ENCODE data around the gene SH3PXD2A. TPM values are rescaled to one million over a fixed set of nuclear protein-coding genes. Genes with fewer than 3 reads are reported as not detected.

SH3PXD2A gene
- polyA plus RNA-seq, 4 donors = 2.2 to 28.3 (median 8.7) TPM

DNA sequence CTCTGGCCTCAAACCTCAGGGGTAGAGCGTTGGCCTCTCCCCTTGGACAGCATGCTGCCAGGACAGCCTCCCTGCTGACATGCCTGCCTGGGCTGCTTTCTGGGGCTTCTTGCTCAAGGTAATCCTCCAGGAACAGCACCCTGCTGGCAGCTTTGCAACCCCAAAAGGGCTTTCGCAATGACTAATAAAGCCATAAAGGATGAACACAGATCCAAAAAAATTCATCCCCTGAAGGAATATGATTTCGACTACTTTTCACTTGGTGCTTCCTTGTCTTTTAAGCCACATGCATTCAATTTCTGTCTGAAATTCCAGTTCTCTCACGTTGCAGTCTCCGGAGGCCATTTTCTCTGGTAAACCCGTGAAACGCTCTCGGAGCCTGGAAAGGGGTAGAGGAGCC, 15.1 kb upstream of the SH3PXD2A start:
- Histone ChIP-seq H3K9me3 (ENCODE audit: control insufficient read depth in 2 of 2, insufficient read depth in 1 of 2, low read depth in 1 of 2, low read length in 1 of 2) (peaks cover 0 to 8% of the 10 kb centered on the region in 2 donors), H3K4me3 (ENCODE audit: low read depth in 1 of 3, low read length in 3 of 3) (no peak overlapping the region), H3K27ac (ENCODE audit: low read depth in 1 of 3, low read length in 2 of 3) (no peak overlapping the region), H3K36me3 (ENCODE audit: control insufficient read depth in 3 of 3, insufficient read depth in 2 of 3, low read depth in 1 of 3, low read length in 3 of 3) (peaks cover 0 to 16% (median 2%) of the 10 kb centered on the region in 3 donors), H3K27me3 (ENCODE audit: control insufficient read depth in 3 of 3, insufficient read depth in 3 of 3, low read length in 3 of 3) (no peaks in the 10 kb centered on the region), H3K4me1 (ENCODE audit: control insufficient read depth in 3 of 3, insufficient read depth in 2 of 3, low read depth in 1 of 3, low read length in 2 of 3) (no peaks in the 10 kb centered on the region)
- FAIRE-seq (no peak), DNase-seq (no peak)
- 79 to 84% (median 84%) methylated on average over 8 of the region's 8 CpGs for WGBS, 3 donors

DNA sequence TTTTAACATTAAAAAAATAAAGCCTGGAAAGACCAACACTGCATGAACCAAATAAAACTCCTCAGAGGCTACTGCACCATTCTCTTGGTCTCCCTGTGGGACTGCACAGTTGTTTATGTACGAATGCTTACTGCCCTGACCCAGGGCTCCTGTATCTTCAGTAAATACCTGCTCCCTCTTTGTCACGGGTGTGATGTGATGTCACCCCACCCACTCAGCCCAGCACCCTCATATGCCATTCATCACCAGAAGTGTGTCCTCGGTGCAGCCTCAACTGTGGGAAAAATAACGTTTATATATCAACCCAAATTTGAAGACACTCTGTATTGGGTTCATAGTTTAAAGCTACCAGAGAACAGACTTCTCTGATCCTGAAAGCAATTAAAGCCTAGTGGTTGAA, 14.0 kb upstream of the SH3PXD2A start:
- peaks cover 0 to 16% of the 10 kb centered on the region in 2 donors for H3K9me3 ChIP-seq (ENCODE audit: control insufficient read depth in 2 of 2, insufficient read depth in 1 of 2, low read depth in 1 of 2, low read length in 1 of 2)
- no peak for FAIRE-seq
- no peak overlapping the region for H3K27ac ChIP-seq (ENCODE audit: low read depth in 1 of 3, low read length in 2 of 3)
- no peak for DNase-seq
- peaks cover 0 to 16% (median 2%) of the 10 kb centered on the region in 3 donors for H3K36me3 ChIP-seq (ENCODE audit: control insufficient read depth in 3 of 3, insufficient read depth in 2 of 3, low read depth in 1 of 3, low read length in 3 of 3)
- no peaks in the 10 kb centered on the region for H3K27me3 ChIP-seq (ENCODE audit: control insufficient read depth in 3 of 3, insufficient read depth in 3 of 3, low read length in 3 of 3)
- no peak overlapping the region for H3K4me3 ChIP-seq (ENCODE audit: low read depth in 1 of 3, low read length in 3 of 3)
- no peaks in the 10 kb centered on the region for H3K4me1 ChIP-seq (ENCODE audit: control insufficient read depth in 3 of 3, insufficient read depth in 2 of 3, low read depth in 1 of 3, low read length in 2 of 3)
- 60 to 69% (median 61%) methylated on average over 4 of the region's 4 CpGs for WGBS, 3 donors

DNA sequence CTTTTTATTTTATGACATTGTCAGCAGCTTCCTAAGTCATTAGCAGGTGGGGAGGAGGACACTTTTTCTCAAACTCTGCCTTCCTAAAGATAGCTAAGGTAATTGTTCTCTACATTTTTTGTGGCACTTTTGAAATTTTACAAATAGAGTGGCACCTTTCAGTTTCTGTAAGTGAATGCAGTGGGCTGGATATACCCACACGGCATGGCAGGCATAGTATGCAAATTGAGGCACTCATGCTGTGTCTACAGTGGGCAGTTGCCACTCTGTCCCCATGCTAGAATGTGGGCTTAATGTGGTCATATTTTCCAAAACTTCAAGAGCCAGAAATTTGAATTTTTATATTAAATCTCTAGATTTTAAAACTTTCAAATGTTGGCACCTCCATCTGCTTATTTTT, 12.8 kb upstream of the SH3PXD2A start:
- Histone ChIP-seq H3K27me3 (ENCODE audit: control insufficient read depth in 3 of 3, insufficient read depth in 3 of 3, low read length in 3 of 3) (no peaks in the 10 kb centered on the region), H3K4me1 (ENCODE audit: control insufficient read depth in 3 of 3, insufficient read depth in 2 of 3, low read depth in 1 of 3, low read length in 2 of 3) (no peaks in the 10 kb centered on the region), H3K36me3 (ENCODE audit: control insufficient read depth in 3 of 3, insufficient read depth in 2 of 3, low read depth in 1 of 3, low read length in 3 of 3) (peaks cover 0 to 12% (median under 1%) of the 10 kb centered on the region in 3 donors), H3K9me3 (ENCODE audit: control insufficient read depth in 2 of 2, insufficient read depth in 1 of 2, low read depth in 1 of 2, low read length in 1 of 2) (peaks cover 0 to 16% of the 10 kb centered on the region in 2 donors), H3K27ac (ENCODE audit: low read depth in 1 of 3, low read length in 2 of 3) (no peak overlapping the region), H3K4me3 (ENCODE audit: low read depth in 1 of 3, low read length in 3 of 3) (no peak overlapping the region)
- DNase-seq (no peak), FAIRE-seq (no peak)
- 61 to 81% (median 70%) methylated on average over 1 of the region's 1 CpG for WGBS, 3 donors

- FAIRE-seq (no peak), DNase-seq (no peak)
- Histone ChIP-seq H3K4me1 (ENCODE audit: control insufficient read depth in 3 of 3, insufficient read depth in 2 of 3, low read depth in 1 of 3, low read length in 2 of 3) (peaks cover 0 to 5% (median 0%) of the 10 kb centered on the region in 3 donors), H3K27me3 (ENCODE audit: control insufficient read depth in 3 of 3, insufficient read depth in 3 of 3, low read length in 3 of 3) (no peaks in the 10 kb centered on the region), H3K4me3 (ENCODE audit: low read depth in 1 of 3, low read length in 3 of 3) (no peak overlapping the region), H3K9me3 (ENCODE audit: control insufficient read depth in 2 of 2, insufficient read depth in 1 of 2, low read depth in 1 of 2, low read length in 1 of 2) (peaks cover 0 to 16% of the 10 kb centered on the region in 2 donors), H3K27ac (ENCODE audit: low read depth in 1 of 3, low read length in 2 of 3) (no peak overlapping the region), H3K36me3 (ENCODE audit: control insufficient read depth in 3 of 3, insufficient read depth in 2 of 3, low read depth in 1 of 3, low read length in 3 of 3) (no peaks in the 10 kb centered on the region)
- 86 to 94% (median 89%) methylated on average over 1 of the region's 1 CpG for WGBS, 3 donors
These were observed 6.1 kb upstream of the SH3PXD2A start for GRCh38 chr10:103861505-103861904.

DNA sequence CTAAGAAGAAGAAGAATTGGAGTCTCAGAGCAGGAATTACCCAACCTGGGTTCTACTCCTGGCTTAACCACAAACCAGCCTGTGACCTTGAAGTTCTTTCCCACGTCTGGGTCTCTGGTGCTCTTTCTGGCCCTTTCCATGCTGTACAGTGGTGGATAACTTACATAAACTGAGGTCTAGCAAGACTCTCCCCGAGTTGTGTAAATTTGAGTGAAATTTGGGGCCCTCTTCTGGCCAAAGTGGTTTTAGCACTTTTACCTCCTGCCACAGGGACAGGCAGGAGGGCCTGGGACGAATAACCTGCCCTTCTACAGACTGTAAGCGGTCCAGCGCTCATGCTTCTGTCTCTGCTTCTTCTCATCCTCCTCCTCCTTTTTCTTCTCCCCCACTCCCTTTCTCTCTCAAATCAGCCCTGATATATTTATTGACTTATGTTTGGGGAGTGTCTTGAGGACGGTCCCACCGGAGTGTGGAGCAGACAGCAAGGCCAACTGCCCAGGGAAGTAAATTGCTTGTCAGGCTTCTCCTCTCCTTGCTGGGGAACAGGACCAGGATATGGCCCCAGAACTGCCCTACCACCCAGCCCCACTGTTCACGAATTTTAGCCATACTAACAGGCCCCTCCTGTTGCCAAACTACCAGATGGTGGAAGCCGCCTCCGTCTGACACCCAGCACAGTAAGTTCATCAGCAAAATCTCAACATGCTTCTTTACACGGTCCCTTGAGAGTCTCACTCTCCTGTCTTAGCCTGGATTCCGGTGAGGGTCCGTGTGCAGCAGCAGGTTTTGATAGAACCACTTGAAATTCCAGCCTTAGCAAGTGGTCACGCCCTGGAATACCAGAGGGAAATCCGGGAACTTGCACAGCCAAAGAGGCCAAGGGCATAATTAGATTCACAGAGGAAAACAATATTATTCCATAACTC, 4.0 kb upstream of the SH3PXD2A start:
- Histone ChIP-seq H3K4me1 (ENCODE audit: control insufficient read depth in 3 of 3, insufficient read depth in 2 of 3, low read depth in 1 of 3, low read length in 2 of 3) (peaks cover 0 to 10% (median 3%) of the 10 kb centered on the region in 3 donors), H3K27ac (ENCODE audit: low read depth in 1 of 3, low read length in 2 of 3) (no peak overlapping the region), H3K4me3 (ENCODE audit: low read depth in 1 of 3, low read length in 3 of 3) (no peak overlapping the region), H3K36me3 (ENCODE audit: control insufficient read depth in 3 of 3, insufficient read depth in 2 of 3, low read depth in 1 of 3, low read length in 3 of 3) (no peaks in the 10 kb centered on the region), H3K27me3 (ENCODE audit: control insufficient read depth in 3 of 3, insufficient read depth in 3 of 3, low read length in 3 of 3) (no peaks in the 10 kb centered on the region), H3K9me3 (ENCODE audit: control insufficient read depth in 2 of 2, insufficient read depth in 1 of 2, low read depth in 1 of 2, low read length in 1 of 2) (peaks cover 0 to 1% of the 10 kb centered on the region in 2 donors)
- FAIRE-seq (no peak), DNase-seq (peak; percentile 73 to 83)
- 61 to 62% (median 61%) methylated on average over 15 of the region's 15 CpGs for WGBS, 3 donors

DNA sequence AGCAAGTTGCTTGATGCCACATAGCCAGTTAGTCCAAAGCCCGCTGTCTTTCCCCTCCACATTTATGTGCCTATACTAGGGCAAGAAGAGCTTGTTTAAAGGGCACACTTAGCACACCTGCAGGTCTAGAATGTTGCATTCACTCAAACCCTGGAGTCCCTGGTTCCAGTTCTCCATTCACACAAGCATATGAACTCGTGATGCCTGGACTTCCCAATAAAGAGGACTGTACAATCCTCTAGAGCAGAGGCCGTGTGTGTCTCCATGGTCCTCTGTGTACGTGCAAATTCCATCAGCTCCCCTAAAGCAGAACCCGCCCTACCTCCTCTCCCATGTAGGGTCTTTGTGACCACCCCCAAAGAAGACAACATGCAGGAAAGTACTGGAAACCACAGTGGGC, 3.0 kb upstream of the SH3PXD2A start:
- Histone ChIP-seq H3K9me3 (ENCODE audit: control insufficient read depth in 2 of 2, insufficient read depth in 1 of 2, low read depth in 1 of 2, low read length in 1 of 2) (no peaks in the 10 kb centered on the region), H3K4me3 (ENCODE audit: low read depth in 1 of 3, low read length in 3 of 3) (no peak overlapping the region), H3K27ac (ENCODE audit: low read depth in 1 of 3, low read length in 2 of 3) (no peak overlapping the region), H3K36me3 (ENCODE audit: control insufficient read depth in 3 of 3, insufficient read depth in 2 of 3, low read depth in 1 of 3, low read length in 3 of 3) (no peaks in the 10 kb centered on the region), H3K27me3 (ENCODE audit: control insufficient read depth in 3 of 3, insufficient read depth in 3 of 3, low read length in 3 of 3) (no peaks in the 10 kb centered on the region), H3K4me1 (ENCODE audit: control insufficient read depth in 3 of 3, insufficient read depth in 2 of 3, low read depth in 1 of 3, low read length in 2 of 3) (peaks cover 0 to 20% (median 5%) of the 10 kb centered on the region in 3 donors)
- WGBS, 3 donors = 74 to 90% (median 88%) methylated on average over 5 of the region's 5 CpGs
- DNase-seq (no peak), FAIRE-seq (no peak)

GRCh38 chr10:103856797-103857170, 1.4 kb upstream of the SH3PXD2A start:
- no peak for FAIRE-seq
- H3K4me1 ChIP-seq (ENCODE audit: control insufficient read depth in 3 of 3, insufficient read depth in 2 of 3, low read depth in 1 of 3, low read length in 2 of 3) = peaks cover 0 to 35% (median 6%) of the 10 kb centered on the region in 3 donors
- H3K4me3 ChIP-seq (ENCODE audit: low read depth in 1 of 3, low read length in 3 of 3) = no peak overlapping the region
- H3K27me3 ChIP-seq (ENCODE audit: control insufficient read depth in 3 of 3, insufficient read depth in 3 of 3, low read length in 3 of 3) = no peaks in the 10 kb centered on the region
- no peak for DNase-seq
- peaks cover 0 to 7% (median 0%) of the 10 kb centered on the region in 3 donors for H3K36me3 ChIP-seq (ENCODE audit: control insufficient read depth in 3 of 3, insufficient read depth in 2 of 3, low read depth in 1 of 3, low read length in 3 of 3)
- H3K9me3 ChIP-seq (ENCODE audit: control insufficient read depth in 2 of 2, insufficient read depth in 1 of 2, low read depth in 1 of 2, low read length in 1 of 2) = no peaks in the 10 kb centered on the region
- 88 to 95% (median 89%) methylated on average over 5 of the region's 5 CpGs for WGBS, 3 donors
- H3K27ac ChIP-seq (ENCODE audit: low read depth in 1 of 3, low read length in 2 of 3) = no peak overlapping the region

GRCh38 chr10:103855852-103856796, 748 bp upstream of the SH3PXD2A start:
- H3K27ac ChIP-seq (ENCODE audit: low read depth in 1 of 3, low read length in 2 of 3) = no peak overlapping the region
- H3K4me3 ChIP-seq (ENCODE audit: low read depth in 1 of 3, low read length in 3 of 3) = peak overlapping the region; percentile 50 to 62 (median 61)
- 19 to 33% (median 26%) methylated on average over 24 to 34 of the region's 34 CpGs for WGBS, 3 donors
- no peaks in the 10 kb centered on the region for H3K27me3 ChIP-seq (ENCODE audit: control insufficient read depth in 3 of 3, insufficient read depth in 3 of 3, low read length in 3 of 3)
- FAIRE-seq (no peak), DNase-seq (no peak)
- peaks cover 0 to 40% (median 6%) of the 10 kb centered on the region in 3 donors for H3K4me1 ChIP-seq (ENCODE audit: control insufficient read depth in 3 of 3, insufficient read depth in 2 of 3, low read depth in 1 of 3, low read length in 2 of 3)
- no peaks in the 10 kb centered on the region for H3K9me3 ChIP-seq (ENCODE audit: control insufficient read depth in 2 of 2, insufficient read depth in 1 of 2, low read depth in 1 of 2, low read length in 1 of 2)
- peaks cover 0 to 10% (median 0%) of the 10 kb centered on the region in 3 donors for H3K36me3 ChIP-seq (ENCODE audit: control insufficient read depth in 3 of 3, insufficient read depth in 2 of 3, low read depth in 1 of 3, low read length in 3 of 3)
